Measurements from ENCODE around the gene EPHB1.

DNA sequence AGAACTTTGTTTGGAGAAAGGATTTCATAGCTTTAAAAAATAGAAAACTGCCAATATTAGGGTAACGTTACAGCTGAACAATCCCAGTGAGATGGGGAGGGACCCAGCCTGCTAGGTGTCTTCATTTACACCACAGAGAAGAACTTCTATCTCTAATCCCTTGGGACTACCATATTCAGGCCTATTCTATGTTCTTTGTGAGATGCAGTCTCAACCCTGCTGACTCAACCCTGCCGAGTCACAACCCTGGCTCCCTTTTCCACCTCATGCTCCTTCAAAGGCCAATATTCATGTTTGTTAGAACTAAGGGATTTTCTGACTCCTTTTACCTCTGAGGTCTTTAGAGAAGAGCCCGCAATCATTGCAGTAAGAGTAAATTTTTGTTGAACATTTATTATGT lies 350.5 kb downstream of the EPHB1 start:
- TF ChIP-seq NFIB (CRISPR knock-in tag; IDR thresholded peaks at IDR 0.05; ENCODE audit: borderline replicate concordance): no peak
- no peak for TF ChIP-seq TBL1XR1 (IDR thresholded peaks at IDR 0.05; ENCODE audit: borderline replicate concordance, low read length, partially characterized antibody)
- no peak for TF ChIP-seq RXRA (CRISPR knock-in tag; IDR thresholded peaks at IDR 0.05)
